SU-DHL-6 (cell line): ENCODE results near the gene RHAG.

Experiments
- CTCF ChIP-seq: fragments of 200-600 bp; sonication (generic); IDR thresholded peaks from one replicate; pipeline ENCODE4 v1.5.1; 2017; ENCODE audit warnings: antibody characterized with exemption, mild to moderate bottlenecking, low read length, moderate library complexity; ENCODE audit not compliant: insufficient read depth, poor library complexity, severe bottlenecking
- EZH2phosphoT487 ChIP-seq: fragments of 200-600 bp; sonication (generic), shearing (Covaris generic); conservative IDR thresholded peaks from 2 replicates; pipeline ENCODE4 v1.6.1; 2018; ENCODE audit warnings: mild to moderate bottlenecking, antibody characterized with exemption, low read length, moderate library complexity, mixed read lengths

- no peak for TF ChIP-seq CTCF
- TF ChIP-seq EZH2phosphoT487: no peak
These were observed 30.5 kb upstream of the RHAG start for GRCh38 chr6:49666930-49667757.
